Upper lobe of left lung (tissue), 6 donors: ENCODE measurements around the gene PDLIM7. TPM values are rescaled to one million over a fixed set of nuclear protein-coding genes. Genes with fewer than 3 reads are reported as not detected.

Experiments
- ATAC-seq, 2 donors: fragments of 200-7000 bp; cut with Tn5 transposase; one replicate each; pipeline ENCODE4 v1.9.1; 2022; ENCODE audit warnings: mild to moderate bottlenecking in 2 of 2, moderate library complexity in 2 of 2; ENCODE audit not compliant: low FRiP score in 2 of 2
- DNase-seq, 2 donors: peaks; one replicate each; pipeline ENCODE4 v3.0.0-alpha.2; 2019 to 2020
- H3K27ac ChIP-seq, 4 donors: fragments of 200-600 bp; sonication (generic); one replicate each; pipeline ENCODE4 v1.5.1; 2016 to 2019
- H3K27me3 ChIP-seq, 4 donors: fragments of 200-600 bp; sonication (generic); one replicate each; pipeline ENCODE4 v1.5.1; 2017 to 2019
- H3K36me3 ChIP-seq, 4 donors: fragments of 200-600 bp; sonication (generic); one replicate each; pipeline ENCODE4 v1.5.1; 2016 to 2019
- H3K4me1 ChIP-seq, 4 donors: fragments of 200-600 bp; sonication (generic); one replicate each; pipeline ENCODE4 v1.5.1; 2018 to 2019
- H3K4me3 ChIP-seq, 4 donors: fragments of 200-600 bp; sonication (generic); one replicate each; pipeline ENCODE4 v1.5.1; 2017 to 2019; ENCODE audit warnings: mild to moderate bottlenecking in 2 of 4, moderate library complexity in 1 of 4
- H3K9me3 ChIP-seq, 4 donors: fragments of 200-600 bp; sonication (generic); one replicate each; pipeline ENCODE4 v1.5.1; 2018 to 2019
- CTCF ChIP-seq, 6 experiments: fragments of 450-650 bp in 4 of 6; fragments of 200-600 bp in 2 of 6; sonication (generic) in 2 of 6; IDR thresholded peaks; one replicate each; pipeline ENCODE4 v1.5.1; 2016 to 2019; ENCODE audit warnings: antibody characterized with exemption in 6 of 6
- EP300 ChIP-seq, 4 donors: sonication (generic); formaldehyde crosslinking; IDR thresholded peaks; one replicate each; pipeline ENCODE4 v1.5.1; 2017; ENCODE audit warnings: antibody characterized with exemption in 4 of 4, control low read depth in 2 of 4
- POLR2A ChIP-seq, 4 donors: fragments of 450-650 bp; IDR thresholded peaks; one replicate each; pipeline ENCODE4 v1.5.1; 2016 to 2017; ENCODE audit warnings: antibody characterized with exemption in 4 of 4, mild to moderate bottlenecking in 2 of 4
- POLR2AphosphoS5 ChIP-seq, 2 donors: sonication (generic); formaldehyde crosslinking; IDR thresholded peaks; one replicate each; pipeline ENCODE4 v1.5.1; 2017; ENCODE audit warnings: antibody characterized with exemption in 2 of 2
- WGBS, 2 donors: methylation state at CpG; one replicate each; pipeline ENCODE4 v1.1.5; 2017 to 2018; 5-methylcytosine and 5-hydroxymethylcytosine counted together
- total RNA-seq, 6 donors: library from RNA; depleted of rRNA in 4 of 6; stranded (reverse); fragments of >200 nt in 4 of 6; gene quantifications; one replicate each; pipeline versions ENCODE4 v1.1.0 to v1.2.1, GENCODE V29; 2016 to 2021
- donor health status: DM: no; HTN: no; CAD: no; lungs with moderate emphysema.
- donor health status: DM: no; HTN: yes; CAD: no; lungs with severe emphysema.

The PDLIM7 gene
- total RNA-seq, 6 donors from 2014 or later = 32.0 to 142 (median 75.8) TPM

GRCh38 chr5:177468329-177468684, 29.1 kb downstream of the PDLIM7 start:
- Histone ChIP-seq H3K9me3 (no peaks in the 10 kb centered on the region), H3K36me3 (peaks cover 0 to 24% (median 14%) of the 10 kb centered on the region in 4 donors), H3K4me3 (no peak overlapping the region), H3K27me3 (peaks cover 0 to 7% (median 1%) of the 10 kb centered on the region in 4 donors), H3K4me1 (peaks cover 13 to 21% (median 17%) of the 10 kb centered on the region in 4 donors), H3K27ac (no peak overlapping the region)
- WGBS, 2 donors = 94% methylated on average over 2 of the region's 2 CpGs; no CpG with 5 or more reads in 1 of the 2 donors
- DNase-seq = no peak
- TF ChIP-seq POLR2AphosphoS5 (IDR thresholded peaks at IDR 0.05) = no peak
- TF ChIP-seq POLR2A (IDR thresholded peaks at IDR 0.05) = no peak
- TF ChIP-seq EP300 (IDR thresholded peaks at IDR 0.05) = no peak
- TF ChIP-seq CTCF (IDR thresholded peaks at IDR 0.05) = no peak
- no peak for ATAC-seq

GRCh38 chr5:177467436-177467835, 30.0 kb downstream of the PDLIM7 start:
- Histone ChIP-seq H3K27me3 (peaks cover 0 to 2% (median 0%) of the 10 kb centered on the region in 4 donors), H3K9me3 (no peaks in the 10 kb centered on the region), H3K4me3 (no peak overlapping the region), H3K36me3 (peaks cover 0 to 24% (median 14%) of the 10 kb centered on the region in 4 donors), H3K27ac (no peak overlapping the region), H3K4me1 (peaks cover 9 to 21% (median 14%) of the 10 kb centered on the region in 4 donors)
- peak in 1 of 2 donors; percentile 69 for DNase-seq
- WGBS, 2 donors = 97% methylated on average over 24 to 31 of the region's 31 CpGs
- TF ChIP-seq POLR2A (IDR thresholded peaks at IDR 0.05) (no peak), POLR2AphosphoS5 (IDR thresholded peaks at IDR 0.05) (no peak), CTCF (IDR thresholded peaks at IDR 0.05) (no peak), EP300 (IDR thresholded peaks at IDR 0.05) (no peak)
- no peak for ATAC-seq

DNA sequence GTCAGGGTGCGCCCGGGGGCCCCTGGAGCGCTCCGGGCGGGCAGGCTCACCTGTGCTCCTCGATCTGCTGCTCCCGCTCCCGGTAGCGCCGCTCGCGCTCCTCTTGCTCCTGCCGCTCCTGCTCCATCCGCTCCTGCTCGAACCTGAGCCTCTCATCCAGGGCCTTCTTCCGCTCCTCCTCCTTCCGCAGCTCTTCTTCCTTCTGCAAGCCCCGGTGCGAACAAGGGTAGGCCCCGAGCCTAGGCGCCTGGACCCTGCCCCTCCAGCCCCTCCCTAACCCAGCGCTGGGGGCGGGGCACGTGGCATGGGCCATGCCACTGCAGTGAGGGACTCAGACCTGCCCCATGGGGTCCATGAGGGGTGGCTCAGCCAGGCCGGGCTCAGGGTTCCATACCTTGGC, 30.5 kb downstream of the PDLIM7 start:
- TF ChIP-seq CTCF (IDR thresholded peaks at IDR 0.05) = no peak
- TF ChIP-seq POLR2AphosphoS5 (IDR thresholded peaks at IDR 0.05) = no peak
- no peak for TF ChIP-seq POLR2A (IDR thresholded peaks at IDR 0.05)
- TF ChIP-seq EP300 (IDR thresholded peaks at IDR 0.05) = no peak

DNA sequence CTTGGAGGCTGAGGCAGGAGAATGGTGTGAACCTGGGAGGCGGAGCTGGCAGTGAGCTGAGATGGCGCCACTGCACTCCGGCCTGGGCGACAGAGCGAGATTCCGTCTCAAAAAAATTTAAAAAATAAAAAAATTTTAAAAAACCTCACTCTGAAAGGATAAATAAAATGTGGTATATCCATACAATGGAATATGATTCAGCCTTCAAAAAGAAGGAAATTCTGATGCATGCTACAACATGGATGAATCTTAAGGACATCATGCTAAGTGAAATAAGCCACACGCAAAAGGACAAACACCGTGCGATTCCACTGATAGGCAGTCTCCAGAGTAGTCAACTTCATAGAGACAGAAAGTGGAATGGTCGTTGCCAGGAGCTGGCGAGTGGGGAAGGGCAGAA, 32.4 kb downstream of the PDLIM7 start:
- Histone ChIP-seq H3K27ac (no peak overlapping the region), H3K4me1 (peaks cover 6 to 17% (median 9%) of the 10 kb centered on the region in 4 donors), H3K27me3 (no peaks in the 10 kb centered on the region), H3K36me3 (peaks cover 0 to 27% (median 15%) of the 10 kb centered on the region in 4 donors), H3K9me3 (no peaks in the 10 kb centered on the region), H3K4me3 (no peak overlapping the region)
- no peak for DNase-seq
- ATAC-seq = no peak
- WGBS, 2 donors = 93 to 97% methylated on average over 11 of the region's 11 CpGs
- TF ChIP-seq CTCF (IDR thresholded peaks at IDR 0.05) = no peak
- TF ChIP-seq POLR2AphosphoS5 (IDR thresholded peaks at IDR 0.05) = no peak
- TF ChIP-seq POLR2A (IDR thresholded peaks at IDR 0.05) = no peak
- TF ChIP-seq EP300 (IDR thresholded peaks at IDR 0.05) = no peak

More for the DNA sequence above, 30.5 kb downstream of the PDLIM7 start:
- Histone ChIP-seq H3K4me1 (peaks cover 8 to 21% (median 12%) of the 10 kb centered on the region in 4 donors), H3K27me3 (no peaks in the 10 kb centered on the region), H3K4me3 (no peak overlapping the region), H3K9me3 (no peaks in the 10 kb centered on the region), H3K27ac (no peak overlapping the region), H3K36me3 (peaks cover 0 to 24% (median 14%) of the 10 kb centered on the region in 4 donors)
- DNase-seq (peak in 1 of 2 donors; percentile 79), ATAC-seq (no peak)
- WGBS, 2 donors = 85 to 97% methylated on average over 25 of the region's 25 CpGs
